GM12878 (cell line): ENCODE data around the gene PCDH1. TPM values are rescaled to one million over a fixed set of nuclear protein-coding genes. Genes with fewer than 3 reads are reported as not detected.

ENCODE experiments used
- ATAC-seq: fragments of 200-7000 bp; cut with Tn5 transposase; 3 replicates; pipeline ENCODE4 v1.9.1; 2020; ENCODE audit warnings: mild to moderate bottlenecking, moderate library complexity
- BruUV-seq: library from RNA; stranded (reverse); fragments of 400-500 nt; replicated peaks from 2 replicates; lab custom pipeline; 2021; lab: Mats Ljungman, UMichigan
- CTCF ChIA-PET: fragments of 300-600 bp; sonication (Branson Sonifier 250); formaldehyde crosslinking; extraction: SDS; loops from one replicate; lab custom pipeline; 2021; ENCODE audit warnings: inconsistent platforms; lab: Yijun Ruan, JAX
- POLR2A ChIA-PET: fragments of 350-600 bp; formaldehyde crosslinking; extraction: SDS; loops from one replicate; lab custom pipeline; 2021; ENCODE audit warnings: inconsistent platforms; lab: Charles Lee
- RAD21 ChIA-PET: fragments of 300-600 bp; sonication (Branson Sonifier 250); formaldehyde crosslinking; loops from one replicate; lab custom pipeline; 2023; ENCODE audit warnings: antibody characterized with exemption; ENCODE audit not compliant: unreplicated experiment; lab: Charles Lee
- SMC1A ChIA-PET: fragments of 300-600 bp; sonication (Branson Sonifier 250); formaldehyde crosslinking; loops from one replicate; lab custom pipeline; 2023; ENCODE audit not compliant: unreplicated experiment, uncharacterized antibody; lab: Charles Lee
- DNase-seq: peaks from one replicate; pipeline ENCODE4 v3.0.0-alpha.2; 2011; ENCODE audit warnings: low read depth, low spot score
- FAIRE-seq: peaks from 3 replicates; lab custom pipeline; 2011; peaks lifted over from hg19 to GRCh38; lab: Jason Lieb, UNC
- H2AFZ ChIP-seq: 2 replicates; pipeline ENCODE4 v1.6.0; 2011; ENCODE audit warnings: low read depth, low read length, control low read depth; ENCODE audit not compliant: control insufficient read depth
- H3K27ac ChIP-seq: 2 replicates; pipeline ENCODE4 v1.5.1; 2011; ENCODE audit warnings: control low read depth; ENCODE audit not compliant: control insufficient read depth, insufficient read depth
- H3K27me3 ChIP-seq, 2 experiments: replicated peaks in 1 of 2; 2 replicates each; pipeline versions ENCODE4 v1.6.0 to v1.6.1; 2011; ENCODE audit warnings: low read length in 1 of 2; ENCODE audit not compliant: control insufficient read depth in 2 of 2, insufficient read depth in 2 of 2
- H3K36me3 ChIP-seq, 2 experiments: 2 replicates each; pipeline ENCODE4 v1.5.1; 2011; ENCODE audit warnings: low read length in 1 of 2; ENCODE audit not compliant: control insufficient read depth in 2 of 2, insufficient read depth in 2 of 2
- H3K4me1 ChIP-seq: 2 replicates; pipeline ENCODE4 v1.6.1; 2011; ENCODE audit warnings: mild to moderate bottlenecking, low read length, moderate library complexity, mixed read lengths; ENCODE audit not compliant: control insufficient read depth, insufficient read depth
- H3K4me2 ChIP-seq: 2 replicates; pipeline ENCODE4 v1.6.0; 2011; ENCODE audit warnings: control low read depth; ENCODE audit not compliant: control insufficient read depth, insufficient read depth
- H3K4me3 ChIP-seq: fragments of 200-600 bp; sonication (generic); 2 replicates; pipeline ENCODE4 v1.5.1; 2016
- H3K79me2 ChIP-seq: 2 replicates; pipeline ENCODE4 v1.6.0; 2011; ENCODE audit warnings: low read length; ENCODE audit not compliant: control insufficient read depth, insufficient read depth
- H3K9ac ChIP-seq: 2 replicates; pipeline ENCODE4 v1.8.0; 2011; ENCODE audit warnings: low read length, control low read depth, mixed read lengths; ENCODE audit not compliant: control insufficient read depth, insufficient read depth
- H3K9me3 ChIP-seq: replicated peaks from 3 replicates; pipeline ENCODE4 v1.5.1; 2011; ENCODE audit warnings: mild to moderate bottlenecking, low read length; ENCODE audit not compliant: control insufficient read depth, insufficient read depth
- H4K20me1 ChIP-seq: 2 replicates; pipeline ENCODE4 v1.6.0; 2011; ENCODE audit not compliant: control insufficient read depth, insufficient read depth
- CREM ChIP-seq: IDR thresholded peaks from 2 replicates; pipeline ENCODE4 v1.6.1; 2014; ENCODE audit warnings: antibody characterized with exemption, low read depth
- E4F1 ChIP-seq: fragments of 450-650 bp; IDR thresholded peaks from 2 replicates; pipeline ENCODE4 v1.6.1; 2018; ENCODE audit warnings: borderline replicate concordance, mild to moderate bottlenecking; ENCODE audit not compliant: partially characterized antibody
- MTA3 ChIP-seq: IDR thresholded peaks from 2 replicates; pipeline ENCODE4 v1.6.1; 2012; ENCODE audit warnings: low read length, inconsistent platforms, borderline replicate concordance
- NBN ChIP-seq: fragments of 450-650 bp; IDR thresholded peaks from 2 replicates; pipeline ENCODE4 v1.6.1; 2016
- NFYB ChIP-seq: IDR thresholded peaks from 2 replicates; pipeline ENCODE4 v1.6.1; 2011; ENCODE audit warnings: low read depth, mild to moderate bottlenecking, low read length, improper control_type of control experiment, moderate library complexity; ENCODE audit not compliant: insufficient read depth
- PML ChIP-seq: IDR thresholded peaks from 2 replicates; pipeline ENCODE4 v1.6.1; 2012; ENCODE audit warnings: low read length, inconsistent platforms
- RELA ChIP-seq: fragments of 450-650 bp; IDR thresholded peaks from 2 replicates; pipeline ENCODE4 v1.8.0; 2014; ENCODE audit warnings: borderline replicate concordance; ENCODE audit not compliant: partially characterized antibody
- SMAD1 ChIP-seq: fragments of 450-650 bp; IDR thresholded peaks from 2 replicates; pipeline ENCODE4 v1.6.1; 2018; ENCODE audit warnings: mild to moderate bottlenecking, low read depth; ENCODE audit not compliant: partially characterized antibody
- SMAD5 ChIP-seq: IDR thresholded peaks from 2 replicates; pipeline ENCODE4 v1.6.1; 2016; ENCODE audit warnings: antibody characterized with exemption, low read depth
- SUPT20H ChIP-seq: IDR thresholded peaks from 2 replicates; pipeline ENCODE4 v1.6.1; 2011; ENCODE audit warnings: low read depth, mild to moderate bottlenecking, low read length, moderate library complexity, borderline replicate concordance; ENCODE audit not compliant: control insufficient read depth
- TCF12 ChIP-seq: IDR thresholded peaks from 2 replicates; pipeline ENCODE4 v1.6.1; 2011; ENCODE audit warnings: low read depth, mild to moderate bottlenecking, low read length
- WGBS: methylation state at CpG from one replicate; pipeline ENCODE4 v1.1.6; 2016; ENCODE audit warnings: low lambda C conversion rate; ENCODE audit not compliant: insufficient replicate concordance, insufficient coverage; ENCODE audit errors: missing lambda C conversion rate; 5-methylcytosine and 5-hydroxymethylcytosine counted together
- in situ Hi-C: fragments of 300-500 bp; cut with MboI; formaldehyde crosslinking; loops from 9 replicates; pipeline ENCODE4 v1.14.3; 2018; ENCODE audit warnings: mixed read lengths
- intact Hi-C: fragments of 100-400 bp; cut with micrococcal nuclease; formaldehyde crosslinking; loops from one replicate; pipeline ENCODE4 v1.14.2; 2022; ENCODE audit not compliant: unreplicated experiment
- polyA plus RNA-seq, 11 experiments: library from polyadenylated mRNA; depleted of rRNA in 4 of 11; unstranded in 6 of 11; stranded (reverse) in 5 of 11; fragments of >200 nt; fragmentation: Nextera tagmentation in 4 of 11; fragmentation: Illumina TruSeq in 1 of 11; extraction: Ambion mirVana in 4 of 11; extraction: Trizol in 1 of 11; gene quantifications; 1 replicate in 1 of 11; 2 replicates in 10 of 11; pipeline versions ENCODE4 v1.2.1 to v1.2.3, GENCODE V29; 2011 to 2016; ENCODE audit warnings: inconsistent platforms in 2 of 11, missing spikeins in 2 of 11, low read depth in 1 of 11
- total RNA-seq, 4 experiments: library from RNA; depleted of rRNA in 3 of 4; stranded (reverse); fragments of >200 nt in 3 of 4; fragmentation: Illumina TruSeq in 1 of 4; extraction: Trizol in 1 of 4; gene quantifications; 2 replicates each; pipeline versions ENCODE4 v1.2.1 to v1.2.3, GENCODE V29; 2013 to 2021

PCDH1 gene
- total and polyA plus RNA-seq, 10 of the 15 experiments (the other 5 are each of a cell fraction or from before 2014, with no cell fraction given), result 0.07 to 0.36 (median 0.16) TPM; not detected in 7

GRCh38 chr5:141915881-141916336, 37.7 kb upstream of the PCDH1 start:
- ChIA-PET POLR2A (no interaction called here), RAD21 (interaction anchor here (1.2 to 1.8 kb wide), 5 partner anchors 8 to 224 kb away, joined by 3 to 7 read pairs (median 4); partner anchors contain the start of genes DELE1 and RNF14), SMC1A (interaction anchor here (1.0 to 1.9 kb wide), 7 partner anchors 28 to 224 kb away, joined by 3 to 7 read pairs (median 3); partner anchors contain the start of gene RNF14), CTCF (interaction anchor here (0.9 to 3.8 kb wide), 7 partner anchors 26 to 252 kb away, joined by 3 to 16 read pairs (median 4); no protein-coding TSS in a partner anchor)
- in situ Hi-C loops, result no loop called here
- H3K4me2 ChIP-seq, result no peak overlapping the region
- peaks cover 23% of the 10 kb centered on the region for H3K4me1 ChIP-seq
- H3K4me3 ChIP-seq, result no peak overlapping the region
- no peak for FAIRE-seq
- no peaks in the 10 kb centered on the region for H3K36me3 ChIP-seq
- no peak overlapping the region for H3K27ac ChIP-seq
- BruUV-seq, result no TSS peak
- 86% methylated on average over 6 of the region's 6 CpGs for WGBS
- H3K9me3 ChIP-seq, result no peaks in the 10 kb centered on the region; the same call in 2 of the 3 replicates
- ATAC-seq, result peak; percentile 39; the same call in 2 of the 3 replicates
- no peak overlapping the region for H3K9ac ChIP-seq
- H4K20me1 ChIP-seq, result no peaks in the 10 kb centered on the region
- intact Hi-C loops, result no loop called here
- H3K79me2 ChIP-seq, result no peaks in the 10 kb centered on the region
- no peak overlapping the region for H2AFZ ChIP-seq
- TF ChIP-seq NBN (no peak), SUPT20H (no peak), CREM (no peak), RELA (no peak), PML (no peak), SMAD5 (no peak), TCF12 (no peak), NFYB (no peak), MTA3 (no peak), E4F1 (no peak), SMAD1 (no peak)
- no peak for DNase-seq
- peaks cover 0 to 4% of the 10 kb centered on the region in 2 experiments; a peak in 1 of 4 replicates for H3K27me3 ChIP-seq
